Endothelial cell of umbilical vein (primary cell): ENCODE data around the gene PEX16. TPM values are rescaled to one million over a fixed set of nuclear protein-coding genes. Genes with fewer than 3 reads are reported as not detected.

ENCODE experiments used
- BruUV-seq: library from RNA; stranded (reverse); fragments of 400-500 nt; replicated peaks from 2 replicates; lab custom pipeline; 2021; lab: Mats Ljungman, UMichigan
- CTCF ChIA-PET: fragments of 300-600, 350-600 bp; sonication (Branson Sonifier 250); formaldehyde crosslinking; loops from one replicate; lab custom pipeline; 2021; ENCODE audit warnings: antibody characterized with exemption, inconsistent platforms; lab: Charles Lee
- POLR2A ChIA-PET: fragments of 300-600, 350-600 bp; sonication (Branson Sonifier 250); formaldehyde crosslinking; loops from one replicate; lab custom pipeline; 2021; ENCODE audit warnings: antibody characterized with exemption, inconsistent platforms; lab: Charles Lee
- DNase-seq: peaks from one replicate; pipeline ENCODE4 v3.0.0-alpha.2; 2011; ENCODE audit warnings: low read depth, low spot score
- FAIRE-seq: peaks from 2 replicates; lab custom pipeline; 2011; peaks lifted over from hg19 to GRCh38; lab: Jason Lieb, UNC
- H2AFZ ChIP-seq: 2 replicates; pipeline ENCODE4 v1.6.0; 2012; ENCODE audit warnings: low read depth, low read length, control low read depth, inconsistent platforms
- H3K27ac ChIP-seq: 2 replicates; pipeline ENCODE4 v1.5.1; 2011; ENCODE audit warnings: low read depth, mild to moderate bottlenecking, control low read depth, low read length, moderate library complexity; ENCODE audit not compliant: insufficient read depth
- H3K27me3 ChIP-seq, 2 experiments: 2 replicates each; pipeline versions ENCODE4 v1.6.0 to v1.6.1; 2011; ENCODE audit warnings: low read length in 2 of 2, mixed read lengths in 1 of 2; ENCODE audit not compliant: control insufficient read depth in 2 of 2, insufficient read depth in 2 of 2
- H3K36me3 ChIP-seq, 2 experiments: 2 replicates in 1 of 2; 3 replicates in 1 of 2; pipeline ENCODE4 v1.5.1; 2011; ENCODE audit warnings: low read length in 2 of 2, mild to moderate bottlenecking in 1 of 2, moderate library complexity in 1 of 2; ENCODE audit not compliant: control insufficient read depth in 2 of 2, insufficient read depth in 2 of 2; ENCODE audit errors: extremely low read depth in 1 of 2
- H3K4me1 ChIP-seq: 3 replicates; pipeline ENCODE4 v1.5.1; 2011; ENCODE audit warnings: mild to moderate bottlenecking, low read length; ENCODE audit not compliant: control insufficient read depth, insufficient read depth; ENCODE audit errors: extremely low read depth
- H3K4me2 ChIP-seq: 2 replicates; pipeline ENCODE4 v1.6.1; 2011; ENCODE audit warnings: low read length, control low read depth, mixed read lengths; ENCODE audit not compliant: insufficient read depth
- H3K4me3 ChIP-seq, 3 experiments: fragments of 200-600 bp in 1 of 3; sonication (generic), shearing (Covaris generic) in 1 of 3; replicated peaks in 1 of 3; 2 replicates each; pipeline ENCODE4 v1.5.1; 2011 to 2016; ENCODE audit warnings: control low read depth in 3 of 3, low read length in 3 of 3, mild to moderate bottlenecking in 2 of 3, inconsistent platforms in 1 of 3, low read depth in 1 of 3, moderate library complexity in 1 of 3; ENCODE audit not compliant: insufficient read depth in 1 of 3
- H3K79me2 ChIP-seq: 2 replicates; pipeline ENCODE4 v1.6.0; 2012; ENCODE audit warnings: low read length, inconsistent platforms; ENCODE audit not compliant: control insufficient read depth, insufficient read depth
- H3K9ac ChIP-seq: replicated peaks from 2 replicates; pipeline ENCODE3; 2011; ENCODE audit warnings: low read length, control low read depth; ENCODE audit not compliant: insufficient read depth; ENCODE audit errors: extremely low read depth
- H3K9me1 ChIP-seq: replicated peaks from 3 replicates; pipeline ENCODE4 v1.6.0; 2011; ENCODE audit warnings: mild to moderate bottlenecking, low read length; ENCODE audit not compliant: control insufficient read depth, insufficient read depth; ENCODE audit errors: extremely low read depth
- H3K9me3 ChIP-seq: replicated peaks from 2 replicates; pipeline ENCODE4 v1.5.1; 2012; ENCODE audit warnings: low read length, inconsistent platforms; ENCODE audit not compliant: control insufficient read depth, insufficient read depth
- H4K20me1 ChIP-seq: replicated peaks from 2 replicates; pipeline ENCODE3; 2011; ENCODE audit warnings: mild to moderate bottlenecking, low read length; ENCODE audit not compliant: control insufficient read depth, insufficient read depth; ENCODE audit errors: extremely low read depth
- EZH2 ChIP-seq: IDR thresholded peaks from 2 replicates; pipeline ENCODE4 v1.6.1; 2012; ENCODE audit warnings: borderline replicate concordance, low read depth, mild to moderate bottlenecking, moderate library complexity, low read length, inconsistent platforms; ENCODE audit not compliant: severe bottlenecking
- FOS ChIP-seq: IDR thresholded peaks from 2 replicates; pipeline ENCODE4 v1.6.1; 2011; ENCODE audit warnings: mild to moderate bottlenecking, low read length, moderate library complexity, borderline replicate concordance; ENCODE audit not compliant: insufficient read depth
- GATA2 ChIP-seq: IDR thresholded peaks from 2 replicates; pipeline ENCODE4 v1.7.0; 2011; ENCODE audit warnings: low read depth, mild to moderate bottlenecking, moderate library complexity, mixed read lengths, low read length; ENCODE audit not compliant: insufficient read length, insufficient read depth
- JUN ChIP-seq: IDR thresholded peaks from 2 replicates; pipeline ENCODE4 v1.6.1; 2011; ENCODE audit warnings: borderline replicate concordance, low read depth; ENCODE audit not compliant: insufficient read length, insufficient read depth
- MYC ChIP-seq: IDR thresholded peaks from one replicate; pipeline ENCODE4 v1.6.1; 2011; ENCODE audit warnings: mild to moderate bottlenecking, low read depth, low read length
- POLR2A ChIP-seq: IDR thresholded peaks from 2 replicates; pipeline ENCODE4 v1.6.1; 2012; ENCODE audit warnings: low read depth, mild to moderate bottlenecking, control low read depth, low read length
- POLR2AphosphoS5 ChIP-seq: IDR thresholded peaks from 2 replicates; pipeline ENCODE4 v1.6.1; 2012; ENCODE audit warnings: low read depth, mild to moderate bottlenecking, control low read depth, low read length, moderate library complexity; ENCODE audit not compliant: insufficient read depth
- dilution Hi-C: fragments of 300-500 bp; cut with MboI; formaldehyde crosslinking; loops from one replicate; pipeline ENCODE4 v1.15.0; 2019; ENCODE audit warnings: low sequenced_read_pairs; ENCODE audit not compliant: extremely low pct_ligation_motif_present
- intact Hi-C: fragments of 100-400 bp; cut with micrococcal nuclease; formaldehyde crosslinking; loops from one replicate; pipeline ENCODE4 v1.10.0; 2022
- polyA plus RNA-seq, 4 experiments: library from polyadenylated mRNA; depleted of rRNA in 3 of 4; stranded (reverse) in 3 of 4; unstranded in 1 of 4; fragments of >200 nt; gene quantifications; 2 replicates each; pipeline versions ENCODE4 v1.2.1 to v1.2.3, GENCODE V29; 2011 to 2012; ENCODE audit warnings: missing spikeins in 1 of 4
- total RNA-seq: library from RNA; stranded (reverse); gene quantifications from 2 replicates; pipeline ENCODE4 v1.2.3, GENCODE V29; 2021
- TF ChIP-seq, protein P1 (sequence below), 2 donors: IDR thresholded peaks; 1 replicate in 1 of 2; 2 replicates in 1 of 2; pipeline ENCODE4 v1.5.1; 2011; ENCODE audit warnings: low read length in 2 of 2, mild to moderate bottlenecking in 2 of 2, moderate library complexity in 2 of 2, control low read depth in 1 of 2, inconsistent platforms in 1 of 2, low read depth in 1 of 2; ENCODE audit not compliant: insufficient read depth in 1 of 2; ENCODE audit errors: extremely low read depth in 1 of 2
- TF ChIP-seq, protein P2 (sequence below): IDR thresholded peaks from 2 replicates; pipeline ENCODE4 v1.6.1; 2011; ENCODE audit not compliant: insufficient read depth, insufficient read length

The PEX16 gene
- total and polyA plus RNA-seq, 2 donors (not counting 3 experiments of a cell fraction or from before 2014, with no cell fraction given): 27.4 to 32.2 TPM

- CTCF ChIA-PET: interaction anchor here (1.1 kb wide), 1 partner anchor 44 kb away, joined by 3 read pairs; no protein-coding TSS in a partner anchor
- H3K9me1 ChIP-seq: no peaks in the 10 kb centered on the region
- peaks cover 10% of the 10 kb centered on the region for H3K79me2 ChIP-seq
- H3K36me3 ChIP-seq: peaks cover 0 to 2% of the 10 kb centered on the region in 2 experiments
- H3K4me3 ChIP-seq: no peak overlapping the region
- dilution Hi-C loops: no loop called here
- BruUV-seq: no TSS peak
- DNase-seq (no peak), FAIRE-seq (no peak)
- no peak for TF ChIP-seq JUN
- no peak for TF ChIP-seq FOS
- no peak for TF ChIP-seq MYC
- no peak overlapping the region for H2AFZ ChIP-seq
- no peak overlapping the region for H3K27ac ChIP-seq
- H3K27me3 ChIP-seq: peaks cover 13 to 30% of the 10 kb centered on the region in 2 experiments
- no peak overlapping the region for H3K4me2 ChIP-seq
- intact Hi-C loops: no loop called here
- peaks cover 10% of the 10 kb centered on the region for H3K4me1 ChIP-seq
- H3K9ac ChIP-seq: no peak overlapping the region
- no peaks in the 10 kb centered on the region for H4K20me1 ChIP-seq
- POLR2A ChIA-PET: no interaction called here
- H3K9me3 ChIP-seq: no peaks in the 10 kb centered on the region
Measured at GRCh38 chr11:45920531-45921477, 3.1 kb upstream of the PEX16 start.

DNA sequence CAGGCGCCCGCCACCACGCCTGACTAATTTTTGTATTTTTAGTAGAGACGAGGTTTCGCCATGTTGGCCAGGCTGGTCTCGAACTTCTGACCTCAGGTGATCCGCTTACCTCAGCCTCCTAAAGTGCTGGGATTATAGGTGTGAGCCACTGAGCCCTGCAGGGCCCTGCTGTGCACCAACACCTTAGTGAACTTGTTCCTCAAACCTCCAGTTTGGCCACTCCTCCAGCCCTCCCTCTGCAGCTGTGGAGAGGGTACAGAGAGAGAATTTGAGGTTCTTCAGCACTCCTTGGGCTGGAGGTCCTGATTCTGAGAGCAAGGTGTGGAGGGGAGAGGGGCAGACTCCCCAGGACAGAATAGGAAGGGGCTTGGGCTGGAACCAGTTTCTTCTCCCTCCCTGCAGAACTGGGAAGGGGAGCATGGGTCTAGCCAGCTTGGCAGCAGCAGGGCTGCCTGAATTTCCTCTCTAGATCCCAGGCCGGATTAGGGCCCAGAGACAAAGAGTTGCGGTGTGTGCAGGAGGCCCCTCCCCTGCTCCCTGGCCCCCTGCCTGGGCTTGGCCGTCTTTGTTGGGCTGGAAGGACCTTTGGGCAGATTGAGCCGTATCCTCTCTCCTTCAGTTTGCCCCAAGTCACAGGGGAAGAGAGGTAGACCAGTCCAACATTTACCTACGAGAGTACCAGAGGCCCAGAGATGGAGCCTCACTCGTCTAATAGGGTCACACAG, 2.3 kb upstream of the PEX16 start:
- intact Hi-C loops (loop anchor here (2.0 kb wide), 1 partner anchor 73 kb away; the partner anchor contains the start of gene CRY2), dilution Hi-C loops (no loop called here)
- TF ChIP-seq EZH2 (no peak), JUN (no peak), MYC (no peak), POLR2AphosphoS5 (no peak), FOS (no peak), POLR2A (no peak), GATA2 (no peak)
- TF ChIP-seq, protein P1, sequence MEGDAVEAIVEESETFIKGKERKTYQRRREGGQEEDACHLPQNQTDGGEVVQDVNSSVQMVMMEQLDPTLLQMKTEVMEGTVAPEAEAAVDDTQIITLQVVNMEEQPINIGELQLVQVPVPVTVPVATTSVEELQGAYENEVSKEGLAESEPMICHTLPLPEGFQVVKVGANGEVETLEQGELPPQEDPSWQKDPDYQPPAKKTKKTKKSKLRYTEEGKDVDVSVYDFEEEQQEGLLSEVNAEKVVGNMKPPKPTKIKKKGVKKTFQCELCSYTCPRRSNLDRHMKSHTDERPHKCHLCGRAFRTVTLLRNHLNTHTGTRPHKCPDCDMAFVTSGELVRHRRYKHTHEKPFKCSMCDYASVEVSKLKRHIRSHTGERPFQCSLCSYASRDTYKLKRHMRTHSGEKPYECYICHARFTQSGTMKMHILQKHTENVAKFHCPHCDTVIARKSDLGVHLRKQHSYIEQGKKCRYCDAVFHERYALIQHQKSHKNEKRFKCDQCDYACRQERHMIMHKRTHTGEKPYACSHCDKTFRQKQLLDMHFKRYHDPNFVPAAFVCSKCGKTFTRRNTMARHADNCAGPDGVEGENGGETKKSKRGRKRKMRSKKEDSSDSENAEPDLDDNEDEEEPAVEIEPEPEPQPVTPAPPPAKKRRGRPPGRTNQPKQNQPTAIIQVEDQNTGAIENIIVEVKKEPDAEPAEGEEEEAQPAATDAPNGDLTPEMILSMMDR (IDR thresholded peaks at IDR 0.05; ENCODE audit: extremely low read depth in 1 of 2, insufficient read depth in 1 of 2, low read depth in 1 of 2, low read length in 2 of 2): no peak
- TF ChIP-seq, protein P2, sequence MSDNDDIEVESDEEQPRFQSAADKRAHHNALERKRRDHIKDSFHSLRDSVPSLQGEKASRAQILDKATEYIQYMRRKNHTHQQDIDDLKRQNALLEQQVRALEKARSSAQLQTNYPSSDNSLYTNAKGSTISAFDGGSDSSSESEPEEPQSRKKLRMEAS: no peak
- Histone ChIP-seq H4K20me1 (no peaks in the 10 kb centered on the region), H3K4me2 (no peak overlapping the region), H3K9me1 (no peaks in the 10 kb centered on the region), H3K27ac (no peak overlapping the region), H2AFZ (no peak overlapping the region), H3K79me2 (peaks cover 10% of the 10 kb centered on the region), H3K27me3 (peaks cover 13 to 30% of the 10 kb centered on the region in 2 experiments), H3K9ac (no peak overlapping the region), H3K4me3 (no peak overlapping the region), H3K9me3 (no peaks in the 10 kb centered on the region), H3K4me1 (peaks cover 10% of the 10 kb centered on the region), H3K36me3 (peaks cover 0 to 8% of the 10 kb centered on the region in 2 experiments)
- POLR2A ChIA-PET: no interaction called here
- FAIRE-seq (no peak), DNase-seq (no peak)
- CTCF ChIA-PET: no interaction called here
- no TSS peak for BruUV-seq
